GM12891 (cell line): Measurements from ENCODE around the gene GRN.

Experiments used
- POLR2A ChIP-seq: IDR thresholded peaks from 2 replicates; pipeline ENCODE4 v1.6.1; 2011; ENCODE audit warnings: low read depth, low read length, control low read depth
- POLR2AphosphoS5 ChIP-seq: IDR thresholded peaks from 2 replicates; pipeline ENCODE4 v1.6.1; 2011; ENCODE audit warnings: low read depth, low read length, control low read depth

DNA sequence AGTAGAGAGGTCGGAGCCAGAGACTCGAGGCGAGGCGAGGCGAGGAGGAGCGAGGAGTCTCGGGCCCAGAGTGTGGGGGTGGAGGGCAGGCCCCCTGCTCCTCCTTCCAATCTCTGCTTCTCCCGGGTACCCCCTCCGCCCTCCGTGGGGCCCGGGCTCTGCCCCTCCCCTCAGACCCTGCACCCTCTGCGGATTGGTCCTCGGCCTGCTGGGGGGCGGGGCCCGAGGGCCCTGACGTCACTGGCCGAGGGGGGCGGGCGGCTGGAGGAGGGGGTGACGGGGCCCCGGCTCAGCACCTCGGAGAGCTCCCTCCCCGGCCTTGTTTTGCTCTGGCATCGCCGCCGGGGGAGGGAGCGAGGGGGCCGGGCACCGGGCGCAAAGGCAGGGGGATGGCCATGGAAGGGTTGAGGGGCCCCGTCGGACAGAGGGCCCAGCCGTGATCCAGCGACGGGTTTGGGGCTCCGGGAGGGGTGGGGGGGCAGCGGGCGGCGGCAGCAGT, 36.7 kb upstream of the GRN start, which contains the start of gene RUNDC3A:
- TF ChIP-seq POLR2AphosphoS5 (no peak), POLR2A (no peak)
